Measurements from ENCODE around the gene SLC35F6.

The SLC35F6 gene

DNA sequence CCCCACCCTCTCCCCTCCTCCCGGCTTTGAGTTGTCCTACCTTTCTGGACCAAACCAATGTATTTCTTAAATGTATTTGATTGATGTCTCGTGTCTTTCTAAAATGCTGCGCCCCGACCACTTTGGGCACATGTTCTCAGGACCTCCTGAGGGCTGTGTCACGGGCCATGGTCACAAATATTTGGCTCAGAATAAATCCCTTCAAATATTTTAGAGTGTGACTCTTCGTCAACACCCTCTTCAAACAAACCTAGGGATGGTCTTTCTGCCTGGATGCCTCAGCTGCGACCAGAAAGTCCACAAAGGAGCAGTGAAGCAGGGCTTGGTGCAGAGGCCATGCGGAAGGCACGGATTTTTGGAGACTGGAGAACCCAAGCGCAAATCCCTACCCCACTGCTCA lies 1.1 kb upstream of the SLC35F6 start:
- H3K4me3 ChIP-seq (ENCODE audit: low read depth, low read length) = no peak overlapping the region
- in situ Hi-C loops (cut with HindIII; ENCODE audit: low pct_ligation_motif_present, low sequenced_read_pairs) = loop anchor here (25.0 kb wide), 1 partner anchor 176 kb away; no protein-coding TSS in a partner anchor
- H3K27ac ChIP-seq = no peak overlapping the region
- TF ChIP-seq, protein P1, sequence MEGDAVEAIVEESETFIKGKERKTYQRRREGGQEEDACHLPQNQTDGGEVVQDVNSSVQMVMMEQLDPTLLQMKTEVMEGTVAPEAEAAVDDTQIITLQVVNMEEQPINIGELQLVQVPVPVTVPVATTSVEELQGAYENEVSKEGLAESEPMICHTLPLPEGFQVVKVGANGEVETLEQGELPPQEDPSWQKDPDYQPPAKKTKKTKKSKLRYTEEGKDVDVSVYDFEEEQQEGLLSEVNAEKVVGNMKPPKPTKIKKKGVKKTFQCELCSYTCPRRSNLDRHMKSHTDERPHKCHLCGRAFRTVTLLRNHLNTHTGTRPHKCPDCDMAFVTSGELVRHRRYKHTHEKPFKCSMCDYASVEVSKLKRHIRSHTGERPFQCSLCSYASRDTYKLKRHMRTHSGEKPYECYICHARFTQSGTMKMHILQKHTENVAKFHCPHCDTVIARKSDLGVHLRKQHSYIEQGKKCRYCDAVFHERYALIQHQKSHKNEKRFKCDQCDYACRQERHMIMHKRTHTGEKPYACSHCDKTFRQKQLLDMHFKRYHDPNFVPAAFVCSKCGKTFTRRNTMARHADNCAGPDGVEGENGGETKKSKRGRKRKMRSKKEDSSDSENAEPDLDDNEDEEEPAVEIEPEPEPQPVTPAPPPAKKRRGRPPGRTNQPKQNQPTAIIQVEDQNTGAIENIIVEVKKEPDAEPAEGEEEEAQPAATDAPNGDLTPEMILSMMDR (IDR thresholded peaks at IDR 0.05; ENCODE audit: low read depth, low read length, missing control alignments) = no peak
- H3K36me3 ChIP-seq (replicated peaks) = no peaks in the 10 kb centered on the region
- no peak for DNase-seq
- no peaks in the 10 kb centered on the region for H3K27me3 ChIP-seq (replicated peaks)

DNA sequence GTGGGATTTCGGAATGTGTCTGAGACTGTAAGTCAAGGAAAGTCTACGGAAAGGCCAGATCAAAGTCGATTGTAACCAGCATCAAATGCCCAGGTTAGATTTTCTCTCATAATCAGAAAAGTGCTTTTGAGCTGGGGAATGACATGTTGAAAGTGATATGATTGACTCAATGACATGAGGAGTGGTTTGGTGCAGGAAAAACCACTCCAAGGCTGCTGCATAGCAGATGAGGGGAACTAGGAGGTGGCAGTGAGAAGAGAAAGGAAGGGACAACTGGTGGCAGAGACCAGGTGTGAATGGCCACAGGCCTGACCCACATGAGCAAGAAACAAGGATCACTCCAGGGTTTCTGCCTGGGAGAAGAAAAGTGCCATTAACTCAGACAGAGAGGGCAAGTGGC lies 822 bp downstream of the SLC35F6 start:
- TF ChIP-seq, protein P1 (IDR thresholded peaks at IDR 0.05; ENCODE audit: low read depth, low read length, missing control alignments) = no peak
- H3K4me3 ChIP-seq (ENCODE audit: low read depth, low read length) = peak overlapping the region; percentile 94
- H3K36me3 ChIP-seq (replicated peaks) = no peaks in the 10 kb centered on the region
- in situ Hi-C loops (cut with HindIII; ENCODE audit: low pct_ligation_motif_present, low sequenced_read_pairs) = loop anchor here (25.0 kb wide), 1 partner anchor 178 kb away; no protein-coding TSS in a partner anchor
- no peaks in the 10 kb centered on the region for H3K27me3 ChIP-seq (replicated peaks)
- no peak overlapping the region for H3K27ac ChIP-seq
- no peak for DNase-seq

- H3K27me3 ChIP-seq (replicated peaks) = no peaks in the 10 kb centered on the region
- peak overlapping the region; percentile 94 for H3K4me3 ChIP-seq (ENCODE audit: low read depth, low read length)
- no peak for DNase-seq
- TF ChIP-seq, protein P1 (IDR thresholded peaks at IDR 0.05; ENCODE audit: low read depth, low read length, missing control alignments) = no peak
- H3K36me3 ChIP-seq (replicated peaks) = no peaks in the 10 kb centered on the region
- in situ Hi-C loops (cut with HindIII; ENCODE audit: low pct_ligation_motif_present, low sequenced_read_pairs) = loop anchor here (25.0 kb wide), 1 partner anchor 178 kb away; no protein-coding TSS in a partner anchor
- no peak overlapping the region for H3K27ac ChIP-seq
Observed at GRCh38 chr2:26765475-26766200, 1.6 kb downstream of the SLC35F6 start.

- H3K4me3 ChIP-seq (ENCODE audit: low read depth, low read length) = no peak overlapping the region
- peaks cover 2% of the 10 kb centered on the region for H3K36me3 ChIP-seq (replicated peaks)
- H3K27ac ChIP-seq = no peak overlapping the region
- DNase-seq = no peak
- no peaks in the 10 kb centered on the region for H3K27me3 ChIP-seq (replicated peaks)
- in situ Hi-C loops (cut with HindIII; ENCODE audit: low pct_ligation_motif_present, low sequenced_read_pairs) = loop anchor here (25.0 kb wide), 1 partner anchor 180 kb away; no protein-coding TSS in a partner anchor
- TF ChIP-seq, protein P1 (IDR thresholded peaks at IDR 0.05; ENCODE audit: low read depth, low read length, missing control alignments) = no peak
Observed at GRCh38 chr2:26767129-26767528, 3.0 kb downstream of the SLC35F6 start.

DNA sequence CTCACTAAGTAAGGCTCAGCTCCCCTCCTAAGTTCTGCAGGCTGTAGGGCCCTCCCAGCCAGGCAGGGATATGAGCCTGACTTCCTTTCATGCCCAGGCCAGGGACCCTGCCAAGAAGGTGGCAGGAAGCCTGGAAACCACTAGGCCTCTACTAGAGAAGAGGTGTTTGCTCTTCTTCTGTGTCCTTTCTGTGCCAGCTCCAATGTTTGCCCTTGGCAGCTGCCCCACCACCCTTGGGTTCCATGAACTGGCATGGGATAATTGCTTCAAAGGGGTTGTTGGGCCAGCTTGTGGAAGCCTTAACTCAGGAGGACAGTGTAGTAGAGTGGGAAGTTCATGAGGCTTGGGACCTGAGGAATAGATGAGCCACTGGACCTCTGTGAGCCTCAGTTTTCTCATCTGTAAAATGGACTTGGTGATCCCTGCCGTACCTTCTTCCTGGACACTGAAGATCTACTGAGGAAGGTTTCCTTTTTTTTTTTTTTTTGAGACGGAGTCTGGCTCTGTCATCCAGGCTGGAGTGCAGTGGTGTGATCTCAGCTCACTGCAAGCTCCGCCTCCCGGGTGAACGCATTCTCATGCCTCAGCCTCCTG lies 3.9 kb downstream of the SLC35F6 start:
- peaks cover 2% of the 10 kb centered on the region for H3K36me3 ChIP-seq (replicated peaks)

More for the DNA sequence above, 3.9 kb downstream of the SLC35F6 start:
- Histone ChIP-seq H3K4me3 (ENCODE audit: low read depth, low read length) (no peak overlapping the region), H3K27me3 (replicated peaks) (no peaks in the 10 kb centered on the region), H3K27ac (no peak overlapping the region)
- DNase-seq = no peak
- in situ Hi-C loops (cut with HindIII; ENCODE audit: low pct_ligation_motif_present, low sequenced_read_pairs) = loop anchor here (25.0 kb wide), 1 partner anchor 181 kb away; no protein-coding TSS in a partner anchor
- TF ChIP-seq, protein P1 (IDR thresholded peaks at IDR 0.05; ENCODE audit: low read depth, low read length, missing control alignments) = no peak
